C4-2B (cell line): Measurements from ENCODE around the gene R3HDML.

ENCODE experiments used
- CTCF ChIP-seq: fragments of 450-650 bp; conservative IDR thresholded peaks from 2 replicates; pipeline ENCODE4 v1.5.1; 2017; ENCODE audit warnings: mild to moderate bottlenecking
- ZFX ChIP-seq: fragments of 450-650 bp; IDR thresholded peaks from 2 replicates; pipeline ENCODE4 v1.6.1; 2017

DNA sequence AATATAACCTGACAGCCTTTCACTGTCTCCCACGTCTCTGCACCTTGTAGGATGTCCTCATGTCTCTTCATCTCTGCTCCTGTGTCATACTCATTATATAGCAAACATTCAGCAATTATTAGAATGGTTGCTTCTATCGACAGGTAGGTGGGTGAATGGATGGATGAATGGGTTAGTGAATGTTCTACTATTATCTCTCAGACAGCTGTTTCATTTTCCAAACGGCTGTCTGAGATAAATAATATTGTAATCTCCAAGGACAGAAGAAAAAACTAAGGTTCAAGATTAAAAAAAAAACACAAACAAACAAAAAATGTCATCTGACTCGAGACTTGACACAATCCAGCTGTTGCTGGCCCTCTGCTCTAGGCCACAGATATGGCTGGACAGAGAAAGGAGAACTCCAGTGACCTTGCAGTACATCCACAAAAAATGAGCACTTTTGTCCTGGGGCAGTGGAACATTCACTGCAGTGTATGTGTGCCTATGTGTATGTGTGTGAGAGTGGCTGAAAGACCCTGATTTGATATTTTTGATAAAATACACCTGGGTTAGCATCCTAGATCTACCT lies 20.8 kb downstream of the R3HDML start:
- TF ChIP-seq CTCF (no peak), ZFX (no peak)
